ENCODE measurements around the gene SSR1.
"Not testable (repeated sequence)": the region's sequence is repeated elsewhere in the genome, so short reads cannot be mapped to it uniquely, and the experiment has no call there.

The SSR1 gene

GRCh38 chr6:7317538-7317937 lies 4.5 kb upstream of the SSR1 start:
- DNase-seq (ENCODE audit: low read depth, low spot score), result no peak

- DNase-seq (ENCODE audit: low read depth, low spot score), result no peak
These were observed 3.9 kb upstream of the SSR1 start for GRCh38 chr6:7316658-7317533.

- DNase-seq (ENCODE audit: low read depth, low spot score), result no peak
These were observed 3.0 kb upstream of the SSR1 start for GRCh38 chr6:7315948-7316365.

DNA sequence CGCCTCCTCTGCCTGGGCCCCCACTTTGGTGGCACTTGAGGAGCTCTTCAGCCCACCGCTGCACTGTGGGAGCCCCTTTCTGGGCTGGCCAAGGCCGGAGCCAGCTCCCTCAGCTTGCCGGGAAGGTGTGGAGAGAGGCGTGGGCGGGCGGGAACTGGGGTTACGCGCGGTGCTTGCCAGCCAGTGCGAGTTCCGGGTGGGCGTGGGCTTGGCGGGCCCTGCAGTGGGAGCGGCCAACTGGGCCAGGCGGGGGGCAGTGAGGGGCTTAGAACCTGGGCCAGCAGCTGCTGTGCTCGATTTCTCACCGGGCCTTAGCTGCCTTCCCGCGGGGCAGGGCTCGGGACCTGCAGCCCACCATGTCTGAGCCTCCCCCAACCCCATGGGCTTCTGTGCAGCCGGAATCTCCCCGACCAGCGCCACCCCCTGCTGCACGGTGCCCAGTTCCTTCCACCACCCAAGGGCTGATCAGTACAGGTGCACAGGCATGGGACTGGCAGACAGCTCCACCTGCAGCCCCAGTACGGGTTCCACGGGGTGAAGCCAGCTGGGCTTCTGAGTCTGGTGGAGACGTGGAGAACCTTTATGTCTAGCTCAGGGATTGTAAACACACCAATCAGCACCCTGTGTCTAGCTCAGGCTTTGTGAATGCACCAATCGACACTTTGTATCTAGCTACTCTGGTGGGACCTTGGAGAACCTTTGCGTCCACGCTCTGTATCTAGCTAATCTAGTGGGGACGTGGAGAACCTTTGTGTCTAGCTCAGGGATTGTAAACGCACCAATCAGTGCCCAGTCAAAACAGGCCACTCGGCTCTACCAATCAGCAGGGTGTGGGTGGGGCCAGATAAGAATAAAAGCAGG lies 2.3 kb upstream of the SSR1 start:
- not testable (repeated sequence) for DNase-seq (ENCODE audit: low read depth, low spot score)

GRCh38 chr6:7314414-7314813 lies 1.4 kb upstream of the SSR1 start:
- DNase-seq (ENCODE audit: low read depth, low spot score), result no peak

DNA sequence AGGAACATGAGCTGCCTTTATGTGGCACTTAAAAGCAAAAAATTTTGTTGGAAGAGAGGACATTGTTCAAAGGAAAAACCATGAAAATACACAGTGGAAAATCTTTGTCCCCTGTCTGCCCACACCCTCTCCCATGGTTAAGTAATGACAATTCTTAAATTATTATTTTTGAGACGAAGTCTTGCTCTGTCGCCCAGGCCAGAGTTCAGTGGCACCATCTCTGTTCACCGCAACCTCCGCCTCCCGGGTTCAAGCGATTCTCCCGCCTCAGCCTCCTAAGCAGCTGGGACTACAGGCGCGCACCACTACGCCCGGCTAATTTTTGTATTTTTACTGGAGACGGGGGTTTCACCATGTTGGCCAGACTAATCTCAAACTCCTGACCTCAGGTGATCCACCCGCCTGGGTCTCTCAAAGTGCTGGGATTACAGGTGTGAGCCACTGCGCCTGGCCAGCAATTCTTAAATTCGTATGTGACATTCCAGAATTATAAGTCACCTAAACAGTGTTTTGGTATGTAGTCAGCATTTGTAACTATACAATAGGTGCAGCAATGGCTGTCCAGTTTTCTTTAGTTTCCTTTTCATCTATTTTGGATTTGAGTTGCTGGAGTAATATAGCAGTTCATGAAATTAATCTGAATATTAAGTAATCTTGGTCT lies 636 bp upstream of the SSR1 start:
- DNase-seq (ENCODE audit: low read depth, low spot score), result no peak

DNA sequence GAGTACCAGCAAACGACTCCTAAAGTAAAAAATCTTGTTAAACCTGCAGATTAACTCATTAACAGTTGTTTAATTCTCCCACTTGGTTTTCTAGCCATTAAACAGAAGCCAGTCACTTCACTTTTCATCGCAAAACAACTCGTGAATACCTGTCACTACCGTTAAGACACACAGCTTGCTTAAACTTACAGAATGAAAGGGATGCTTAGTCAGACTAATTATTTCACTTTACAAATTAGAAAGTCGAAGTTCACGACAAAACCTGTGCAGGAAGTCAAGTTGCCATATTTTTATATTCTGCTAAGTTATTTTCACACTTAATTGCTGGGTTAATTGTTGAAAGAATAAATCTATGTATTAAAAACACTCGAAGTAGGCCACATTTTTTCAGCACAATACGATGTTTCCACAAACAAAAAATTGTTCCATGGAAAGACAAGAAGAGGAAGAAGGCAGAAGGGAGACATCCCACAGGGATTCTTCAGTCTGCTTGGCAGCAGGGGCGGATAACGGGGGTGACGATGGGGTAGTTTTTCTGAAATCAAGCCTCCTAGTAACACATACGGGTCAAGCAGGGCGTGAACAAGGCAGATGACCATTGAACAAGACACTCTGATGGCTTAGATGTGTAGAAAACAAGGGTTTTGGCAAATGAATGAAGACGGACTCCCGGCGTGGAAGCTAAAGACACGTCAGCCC lies 933 bp downstream of the SSR1 start:
- no peak for DNase-seq (ENCODE audit: low read depth, low spot score)

- no peak for DNase-seq (ENCODE audit: low read depth, low spot score)
These were observed 1.8 kb downstream of the SSR1 start for GRCh38 chr6:7311176-7311575.

DNA sequence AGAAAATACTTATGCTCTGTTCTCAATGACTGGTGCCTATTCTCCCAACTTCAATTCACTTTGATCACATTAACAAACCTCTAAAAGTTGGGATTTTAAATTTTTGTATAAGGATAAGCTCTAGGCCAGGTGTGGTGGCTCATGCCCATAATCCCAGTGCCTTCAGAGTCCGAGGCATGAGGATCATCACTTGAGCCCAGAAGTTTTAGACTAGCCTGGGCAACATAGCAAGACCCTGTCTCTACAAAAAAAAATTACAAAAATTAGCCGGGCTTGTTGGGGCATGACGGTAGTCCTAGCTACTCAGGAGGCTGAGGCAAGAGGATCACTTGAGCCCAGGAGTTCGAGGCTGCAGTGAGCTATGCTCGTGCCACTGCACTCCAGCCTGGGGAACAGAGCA lies 3.9 kb downstream of the SSR1 start:
- no peak for DNase-seq (ENCODE audit: low read depth, low spot score)

DNA sequence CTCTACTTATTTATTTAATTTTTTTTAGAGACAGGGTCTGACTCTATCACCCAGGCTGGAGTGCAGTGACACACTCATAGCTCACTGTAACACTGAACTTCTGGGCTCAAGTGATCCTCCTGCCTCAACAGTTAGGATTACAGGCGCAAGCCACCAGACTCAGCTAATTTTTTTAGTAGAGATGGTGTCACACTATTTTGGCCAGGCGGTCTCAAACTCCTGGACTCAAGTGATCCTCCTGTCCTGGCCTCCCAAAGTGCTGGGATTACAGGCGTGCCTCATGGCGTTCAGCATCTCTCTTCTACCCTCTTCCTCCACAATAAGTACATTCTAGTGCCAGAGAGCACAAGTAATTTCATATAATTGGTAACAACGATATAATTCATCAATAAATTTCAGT lies 5.5 kb downstream of the SSR1 start:
- DNase-seq (ENCODE audit: low read depth, low spot score), result no peak

DNA sequence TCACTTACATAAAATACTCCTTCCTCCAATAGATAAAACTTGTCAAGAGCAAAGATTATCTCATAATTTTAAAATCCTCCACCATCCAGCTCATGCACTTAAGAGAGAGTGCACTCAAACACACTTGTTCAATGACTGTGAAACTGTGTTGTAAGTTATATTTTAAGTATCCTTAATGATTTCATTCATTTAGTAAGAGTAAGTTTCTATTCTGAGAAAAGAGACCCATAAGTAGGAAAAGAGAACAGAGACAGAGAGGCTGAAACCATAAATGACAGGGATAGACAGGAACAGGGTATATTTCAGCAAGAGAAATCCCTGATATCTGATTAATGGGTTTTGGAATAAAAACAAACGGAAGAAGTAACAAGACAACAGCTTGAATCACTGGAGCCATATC lies 8.2 kb downstream of the SSR1 start:
- no peak for DNase-seq (ENCODE audit: low read depth, low spot score)

GRCh38 chr6:7301702-7302101 lies 11.3 kb downstream of the SSR1 start:
- DNase-seq (ENCODE audit: low read depth, low spot score), result no peak

DNA sequence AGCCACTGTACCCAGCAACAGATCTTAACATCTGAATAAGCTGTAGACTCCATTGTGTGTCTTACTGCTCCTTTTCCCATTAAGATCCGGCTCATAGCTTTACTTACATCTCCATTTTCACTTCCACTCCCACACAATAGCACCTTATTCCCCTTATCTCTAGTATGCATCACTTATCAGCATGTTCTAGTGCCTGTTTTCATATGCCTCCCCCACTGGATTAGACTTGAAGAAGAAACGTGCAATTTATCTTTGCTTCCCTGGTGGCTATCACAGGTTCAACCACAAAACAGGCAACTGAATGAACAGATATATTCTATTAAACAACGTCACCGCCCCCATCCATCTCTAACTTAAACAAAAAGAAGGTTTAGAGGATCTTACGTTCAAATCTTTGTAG lies 12.1 kb downstream of the SSR1 start:
- no peak for DNase-seq (ENCODE audit: low read depth, low spot score)

DNA sequence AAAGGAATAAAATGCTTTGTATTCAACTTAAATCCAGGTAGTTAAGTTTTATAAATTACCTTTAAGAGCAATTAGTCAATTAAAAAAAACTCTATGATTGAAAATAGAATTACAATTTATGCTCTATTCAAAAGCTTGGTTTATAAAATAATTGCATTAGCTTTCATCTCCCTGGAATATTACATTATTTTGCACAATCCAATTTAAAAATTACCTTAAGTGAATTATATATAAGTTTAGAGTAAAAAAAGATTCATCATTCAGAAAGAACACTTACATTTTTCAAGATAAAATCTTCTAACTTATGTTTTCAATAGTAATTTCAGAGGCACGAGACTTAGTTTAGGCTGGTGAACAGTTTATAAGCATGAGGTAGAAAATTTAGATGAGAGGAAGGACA lies 14.9 kb downstream of the SSR1 start:
- no peak for DNase-seq (ENCODE audit: low read depth, low spot score)

- DNase-seq (ENCODE audit: low read depth, low spot score), result no peak
These were observed 16.4 kb downstream of the SSR1 start for GRCh38 chr6:7296602-7297001.

DNA sequence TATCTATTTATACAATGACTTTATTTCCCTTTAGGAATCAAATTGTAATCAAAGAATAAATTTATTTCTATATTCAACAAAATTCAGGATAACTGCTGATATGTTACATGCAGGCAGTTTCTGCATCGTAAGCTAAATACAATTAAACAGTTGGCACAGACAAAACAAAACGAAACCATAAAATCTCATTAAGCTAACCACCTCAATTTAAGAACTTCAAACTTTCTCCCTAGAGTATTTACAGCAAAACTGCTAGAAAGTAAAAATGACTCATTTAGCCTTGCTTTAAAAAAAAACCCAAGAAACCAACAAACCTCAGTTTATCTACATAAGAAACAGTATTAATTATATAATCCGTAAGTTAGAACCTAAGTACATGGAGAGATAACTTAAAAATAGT lies 17.1 kb downstream of the SSR1 start:
- DNase-seq (ENCODE audit: low read depth, low spot score), result no peak

GRCh38 chr6:7292596-7293255 lies 20.3 kb downstream of the SSR1 start:
- no peak for DNase-seq (ENCODE audit: low read depth, low spot score)

GRCh38 chr6:7290079-7290478 lies 22.9 kb downstream of the SSR1 start:
- DNase-seq (ENCODE audit: low read depth, low spot score), result no peak

- DNase-seq (ENCODE audit: low read depth, low spot score), result no peak
These were observed 27.6 kb downstream of the SSR1 start for GRCh38 chr6:7285416-7285815.

DNA sequence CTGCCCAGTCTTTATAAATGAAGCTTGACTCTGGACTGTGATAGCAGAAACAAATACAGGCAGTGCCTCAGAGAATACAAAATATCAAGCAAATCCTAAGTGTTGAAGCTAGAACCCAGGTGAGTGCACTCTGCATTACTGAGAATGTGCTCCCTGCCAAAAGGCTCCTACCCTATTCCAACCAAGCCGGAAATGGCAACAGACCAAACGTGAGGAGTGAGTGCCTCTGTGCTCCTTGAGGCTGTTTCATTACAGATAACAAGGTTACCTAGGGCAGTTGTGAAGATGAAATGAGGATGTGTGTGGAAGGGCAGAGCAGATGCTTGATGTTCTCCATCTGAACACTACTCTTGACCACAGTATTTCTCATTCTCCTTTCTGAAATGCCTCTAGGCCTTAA lies 29.3 kb downstream of the SSR1 start:
- no peak for DNase-seq (ENCODE audit: low read depth, low spot score)
